ENCODE results near the gene SPEM1. TPM values are rescaled to one million over a fixed set of nuclear protein-coding genes. Genes with fewer than 3 reads are reported as not detected.
A peak's percentile ranks its signal among the peaks of the same experiment; 100 is the strongest.

SPEM1 gene
- total RNA-seq, 1 experiment from 2014 or later, result 0.33 TPM

- Histone ChIP-seq H3K4ac (ENCODE audit: low read depth, low read length) (no peak overlapping the region), H3K79me2 (ENCODE audit: insufficient read depth, low read length) (no peaks in the 10 kb centered on the region), H3K4me1 (ENCODE audit: insufficient read depth, low read length) (no peaks in the 10 kb centered on the region; the same call in 1 of the 2 replicates), H2AK5ac (ENCODE audit: insufficient read length, low read length) (no peak overlapping the region), H2BK20ac (ENCODE audit: low read depth, low read length, poor library complexity, severe bottlenecking) (no peak overlapping the region), H3K27me3 (ENCODE audit: insufficient read depth, low read length) (peaks cover 7% of the 10 kb centered on the region), H4K20me1 (ENCODE audit: control insufficient read depth, insufficient read depth, insufficient read length) (no peaks in the 10 kb centered on the region), H3K4me2 (ENCODE audit: insufficient read depth, insufficient read length, low read length) (peak overlapping the region; percentile 60), H4K8ac (replicated peaks; ENCODE audit: insufficient read length, low read depth, low read length) (no peak overlapping the region), H4K91ac (ENCODE audit: insufficient read length, low read depth, low read length) (no peak overlapping the region), H3K79me1 (ENCODE audit: insufficient read depth, low read depth, low read length, poor library complexity, severe bottlenecking) (no peaks in the 10 kb centered on the region), H3K56ac (ENCODE audit: insufficient read length, low read depth, low read length) (no peak overlapping the region), H3K14ac (ENCODE audit: insufficient read depth, low read length) (no peak overlapping the region), H2BK120ac (ENCODE audit: low read depth, low read length, poor library complexity, severe bottlenecking) (no peak overlapping the region), H3K9ac (ENCODE audit: extremely low read depth, insufficient read length, low read length) (no peak overlapping the region), H2BK15ac (ENCODE audit: low read depth, low read length) (no peak overlapping the region), H3T11ph (ENCODE audit: low read length) (no peak overlapping the region), H3K23ac (ENCODE audit: insufficient read length, low read depth, low read length) (no peak overlapping the region), H3K9me3 (ENCODE audit: control insufficient read depth, low read depth, low read length) (no peaks in the 10 kb centered on the region), H3K27ac (ENCODE audit: insufficient read length, low read depth, low read length) (no peak overlapping the region), H3K23me2 (ENCODE audit: insufficient read length, low read depth, low read length, poor library complexity, severe bottlenecking) (peaks cover 33% of the 10 kb centered on the region), H2AFZ (ENCODE audit: low read length) (no peak overlapping the region), H2BK12ac (ENCODE audit: insufficient read length, low read depth, low read length) (no peak overlapping the region), H4K5ac (ENCODE audit: insufficient read length, low read depth, low read length) (no peak overlapping the region), H3K18ac (ENCODE audit: insufficient read length, low read depth, low read length) (no peak overlapping the region), H2BK5ac (ENCODE audit: insufficient read length, low read length) (no peak overlapping the region)
- peaks cover 23% of the 10 kb centered on the region for H3K27me3 Mint-ChIP-seq (ENCODE audit: low read depth)
- DNase-seq, result no peak
- peak overlapping the region; percentile 91 to 93 for H3K4me3 Mint-ChIP-seq
- H3K36me3 Mint-ChIP-seq (ENCODE audit: insufficient read depth in 1 of 3, low read depth in 3 of 3), result peaks cover 0 to 1% (median 0%) of the 10 kb centered on the region in 3 experiments; a peak in 1 of 7 replicates
- peak overlapping the region in 2 of 3 experiments; percentile 75 to 96; a peak in 3 of 7 replicates for H3K27ac Mint-ChIP-seq
- WGBS (ENCODE audit: extremely low coverage, insufficient read length, low lambda C conversion rate), result no CpG with 5 or more reads among the region's 31 CpGs
- peaks cover 32 to 36% of the 10 kb centered on the region in 2 experiments for H3K4me1 Mint-ChIP-seq
- TF ChIP-seq, protein P1, sequence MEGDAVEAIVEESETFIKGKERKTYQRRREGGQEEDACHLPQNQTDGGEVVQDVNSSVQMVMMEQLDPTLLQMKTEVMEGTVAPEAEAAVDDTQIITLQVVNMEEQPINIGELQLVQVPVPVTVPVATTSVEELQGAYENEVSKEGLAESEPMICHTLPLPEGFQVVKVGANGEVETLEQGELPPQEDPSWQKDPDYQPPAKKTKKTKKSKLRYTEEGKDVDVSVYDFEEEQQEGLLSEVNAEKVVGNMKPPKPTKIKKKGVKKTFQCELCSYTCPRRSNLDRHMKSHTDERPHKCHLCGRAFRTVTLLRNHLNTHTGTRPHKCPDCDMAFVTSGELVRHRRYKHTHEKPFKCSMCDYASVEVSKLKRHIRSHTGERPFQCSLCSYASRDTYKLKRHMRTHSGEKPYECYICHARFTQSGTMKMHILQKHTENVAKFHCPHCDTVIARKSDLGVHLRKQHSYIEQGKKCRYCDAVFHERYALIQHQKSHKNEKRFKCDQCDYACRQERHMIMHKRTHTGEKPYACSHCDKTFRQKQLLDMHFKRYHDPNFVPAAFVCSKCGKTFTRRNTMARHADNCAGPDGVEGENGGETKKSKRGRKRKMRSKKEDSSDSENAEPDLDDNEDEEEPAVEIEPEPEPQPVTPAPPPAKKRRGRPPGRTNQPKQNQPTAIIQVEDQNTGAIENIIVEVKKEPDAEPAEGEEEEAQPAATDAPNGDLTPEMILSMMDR (conservative IDR thresholded peaks at IDR 0.05), result no peak
- no peaks in the 10 kb centered on the region for H3K9me3 Mint-ChIP-seq
Measured at GRCh38 chr17:7437369-7437863, 17.3 kb downstream of the SPEM1 start.
